GM19395 (cell line): ENCODE results near the gene COL17A1.
A peak's percentile ranks its signal among the peaks of the same experiment; 100 is the strongest.

Experiments
- ATAC-seq: cut with Tn5 transposase; IDR thresholded peaks from one replicate; pipeline ENCODE4 v1.9.1; 2021; ENCODE audit warnings: mild to moderate bottlenecking, moderate library complexity; ENCODE audit not compliant: unreplicated experiment

Gene COL17A1

DNA sequence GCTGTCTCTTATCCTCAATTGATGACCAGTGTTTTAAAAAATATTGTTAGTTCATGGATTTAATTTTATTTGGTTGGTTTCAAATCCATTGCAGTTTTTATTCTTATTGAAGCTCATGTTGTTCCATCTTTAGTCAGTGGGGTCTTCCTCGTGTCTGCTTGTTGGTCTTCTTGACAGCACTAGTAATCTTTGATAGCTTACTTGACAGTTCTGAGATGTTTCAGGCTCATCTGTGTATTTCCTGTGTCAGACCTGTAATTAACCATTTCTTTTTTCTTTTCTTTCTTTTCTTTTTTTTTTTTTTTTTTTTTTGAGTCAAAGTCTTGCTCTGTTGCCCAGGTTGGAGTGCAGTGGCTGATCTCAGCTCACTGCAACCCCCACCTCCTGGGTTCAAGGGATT lies 90.5 kb downstream of the COL17A1 start:
- no peak for ATAC-seq

DNA sequence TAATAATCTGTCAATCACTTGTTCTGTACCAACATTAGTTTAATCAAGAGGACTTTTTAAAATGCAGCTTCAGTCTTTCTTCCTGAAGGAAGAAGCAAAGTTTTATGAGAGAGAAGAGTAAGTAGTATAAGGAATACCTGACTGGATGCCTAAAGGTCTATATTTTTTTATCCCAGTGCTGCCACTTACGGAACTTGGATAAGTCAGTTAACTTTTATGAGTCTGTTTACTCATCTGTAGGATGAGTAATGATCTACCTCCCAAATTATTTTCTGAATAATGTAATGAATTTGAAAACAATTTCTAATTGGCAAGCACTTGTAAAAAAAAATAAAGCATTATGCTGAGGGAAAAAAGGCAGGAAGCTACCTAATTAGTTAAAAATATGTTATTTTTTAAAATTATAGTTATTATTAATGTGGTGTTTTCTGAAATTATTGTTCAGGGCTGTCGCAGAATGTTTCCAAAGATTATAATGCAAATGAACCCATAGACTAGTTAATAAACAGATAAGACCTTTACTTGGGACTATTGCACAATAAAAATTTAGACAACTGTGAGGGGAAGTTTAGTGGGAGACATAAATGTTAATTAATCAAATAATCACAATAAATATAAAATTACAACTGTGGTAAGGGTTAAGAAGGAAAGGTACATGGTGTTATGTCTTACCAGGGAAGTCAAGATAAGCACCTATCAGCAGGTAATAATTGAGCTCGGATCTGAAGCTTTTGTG lies 94.1 kb downstream of the COL17A1 start:
- no peak for ATAC-seq

DNA sequence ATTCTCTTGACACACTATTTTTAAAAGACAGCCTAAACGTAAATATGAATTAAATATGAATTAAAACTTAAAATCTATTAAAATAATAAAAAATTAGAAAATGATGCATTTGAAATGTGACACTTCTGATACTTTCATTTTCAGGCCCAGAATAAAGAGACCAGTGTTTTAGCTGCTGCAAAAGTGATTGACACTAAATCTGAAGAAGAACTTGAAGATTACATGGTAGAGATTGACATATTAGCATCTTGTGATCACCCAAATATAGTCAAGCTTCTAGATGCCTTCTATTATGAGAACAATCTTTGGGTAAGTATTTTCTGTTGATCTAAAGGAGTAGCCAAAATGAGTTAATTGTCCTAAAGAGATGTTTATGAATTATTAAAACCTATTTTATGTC lies 95.1 kb downstream of the COL17A1 start:
- no peak for ATAC-seq

DNA sequence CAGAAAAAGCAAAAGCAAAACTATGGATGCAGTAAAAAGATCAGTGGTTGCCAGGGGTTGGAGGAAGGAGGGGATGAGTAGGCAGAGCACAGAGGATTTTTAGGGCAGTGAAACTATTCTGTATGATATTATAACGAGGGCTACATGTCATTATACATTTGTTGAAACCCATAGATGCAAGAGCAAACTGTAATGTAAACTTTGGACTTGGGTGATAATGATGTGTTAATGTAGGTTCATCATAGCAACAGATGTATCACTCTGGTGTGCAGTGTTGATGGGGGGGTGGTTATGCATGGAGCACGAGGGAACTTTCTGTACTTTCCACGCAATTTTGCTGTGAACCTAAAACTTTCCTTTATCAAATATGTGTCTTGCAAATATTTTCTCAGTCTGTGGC lies 95.6 kb downstream of the COL17A1 start:
- ATAC-seq = no peak

DNA sequence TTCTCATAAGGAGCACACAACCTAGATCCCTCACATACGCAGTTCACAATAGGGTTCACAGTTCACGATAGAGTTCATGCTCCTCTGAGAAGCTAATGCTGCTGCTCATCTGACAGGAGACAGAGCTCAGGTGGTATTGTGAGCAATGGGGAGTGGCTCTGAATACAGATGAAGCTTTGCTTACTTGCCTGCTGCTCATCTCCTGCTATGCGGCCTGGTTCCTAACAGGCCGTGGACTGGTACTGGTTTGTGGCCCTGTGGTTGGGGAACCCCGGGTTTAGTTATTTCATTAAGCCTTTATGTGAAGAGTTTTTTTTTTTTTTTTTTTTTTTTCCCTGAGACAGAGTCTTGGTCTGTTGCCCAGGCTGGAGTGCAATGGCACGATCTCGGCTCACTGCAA lies 99.3 kb downstream of the COL17A1 start:
- no peak for ATAC-seq

DNA sequence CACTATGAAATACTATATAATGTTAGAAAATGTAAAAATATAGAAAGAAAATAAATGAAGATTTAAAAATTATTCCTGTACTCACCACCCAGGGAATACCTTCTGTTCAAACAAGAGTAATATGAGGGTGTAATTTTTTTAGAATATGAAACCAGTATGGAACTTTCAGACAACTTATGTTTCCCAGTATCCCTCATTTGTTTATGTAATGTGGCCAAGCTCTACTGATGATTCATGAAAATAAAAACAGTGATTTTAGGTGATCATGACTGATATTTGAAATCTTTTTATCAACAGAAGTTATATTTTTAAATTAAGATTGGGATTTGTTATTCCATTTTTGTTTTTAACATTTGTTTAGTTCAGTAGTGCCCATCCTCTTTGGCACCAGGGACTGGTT lies 100.0 kb downstream of the COL17A1 start:
- ATAC-seq = no peak

DNA sequence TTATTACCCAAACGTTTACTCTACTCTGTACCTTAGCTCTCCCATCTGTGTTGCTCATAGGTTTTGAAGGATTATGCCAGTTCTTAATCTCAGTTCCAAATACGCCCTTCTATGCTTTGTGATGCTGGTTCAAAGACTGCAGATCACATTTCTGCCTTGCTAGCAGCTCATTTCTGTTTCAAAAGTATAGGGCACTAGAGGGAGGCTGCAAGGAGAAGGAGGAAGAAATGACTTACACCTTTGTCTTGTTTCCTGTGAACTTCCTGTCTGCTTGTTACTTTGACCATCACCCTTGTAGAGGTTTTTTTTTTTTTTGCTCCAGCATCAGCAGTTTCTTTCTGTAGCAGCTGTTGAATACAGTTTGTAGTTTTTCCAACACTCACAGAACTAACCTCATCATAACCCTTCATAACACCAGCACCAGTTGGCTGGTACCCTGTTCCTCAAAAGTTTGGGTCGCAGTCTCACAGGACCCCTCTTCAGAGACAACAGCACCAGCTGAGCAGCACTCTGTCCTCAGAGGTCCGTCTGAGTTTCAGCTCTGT lies 102.2 kb downstream of the COL17A1 start:
- peak; percentile 94 for ATAC-seq

DNA sequence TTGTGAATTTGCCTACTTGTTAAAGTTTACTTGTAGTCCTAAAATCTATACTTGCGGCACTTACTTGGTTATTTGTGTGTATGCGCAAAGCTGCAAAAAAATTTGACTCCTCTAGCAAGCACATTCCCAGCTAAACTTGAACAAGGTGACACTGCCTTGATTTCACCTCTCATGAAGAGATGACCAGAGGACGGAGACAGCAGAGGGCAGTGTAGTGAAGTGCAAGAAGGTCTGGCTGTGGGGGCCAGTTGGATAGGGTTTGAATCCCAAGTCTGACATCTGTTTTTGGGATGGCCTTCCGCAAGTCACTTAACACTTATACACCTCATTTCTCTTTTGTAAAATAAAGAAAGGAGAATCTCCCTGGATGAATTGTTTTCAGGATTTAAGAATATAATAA lies 103.0 kb downstream of the COL17A1 start:
- ATAC-seq = no peak
